Smooth muscle cell (in vitro differentiated cells): ENCODE measurements around the gene GPR132. TPM values are rescaled to one million over a fixed set of nuclear protein-coding genes. Genes with fewer than 3 reads are reported as not detected.

Experiments used
- DNase-seq: peaks from one replicate; lab custom pipeline; 2025; ENCODE audit not compliant: unreplicated experiment; lab: John Stamatoyannopoulos, UW
- H2AFZ ChIP-seq: fragments of 200-600 bp; sonication (generic); 2 replicates; pipeline ENCODE4 v1.6.0; 2016; ENCODE audit warnings: antibody characterized with exemption, low read depth, mild to moderate bottlenecking
- H3F3A ChIP-seq: fragments of 200-600 bp; sonication (generic); 2 replicates; pipeline ENCODE4 v1.6.0; 2017; ENCODE audit warnings: antibody characterized with exemption, low read depth
- H3K27ac ChIP-seq: fragments of 200-600 bp; sonication (generic); 2 replicates; pipeline ENCODE4 v1.5.1; 2016; ENCODE audit warnings: low read depth, mild to moderate bottlenecking
- H3K27me3 ChIP-seq: fragments of 200-600 bp; sonication (generic); 2 replicates; pipeline ENCODE4 v1.6.1; 2016; ENCODE audit warnings: low read depth, mild to moderate bottlenecking
- H3K36me3 ChIP-seq: fragments of 200-600 bp; sonication (generic); 2 replicates; pipeline ENCODE4 v1.5.1; 2016; ENCODE audit warnings: low read depth
- H3K4me1 ChIP-seq: fragments of 200-600 bp; sonication (generic); 2 replicates; pipeline ENCODE4 v1.5.1; 2016; ENCODE audit warnings: low read depth
- H3K4me2 ChIP-seq: fragments of 200-600 bp; sonication (generic); 2 replicates; pipeline ENCODE4 v1.6.0; 2016; ENCODE audit warnings: mild to moderate bottlenecking
- H3K4me3 ChIP-seq: fragments of 200-600 bp; sonication (generic); 2 replicates; pipeline ENCODE4 v1.5.1; 2016; ENCODE audit warnings: mild to moderate bottlenecking
- H3K79me2 ChIP-seq: fragments of 200-600 bp; sonication (generic); 2 replicates; pipeline ENCODE4 v1.6.0; 2016; ENCODE audit warnings: low read depth, mild to moderate bottlenecking
- H3K9ac ChIP-seq: fragments of 200-600 bp; sonication (generic); 2 replicates; pipeline ENCODE4 v1.6.0; 2016; ENCODE audit warnings: low read depth
- H3K9me3 ChIP-seq: fragments of 200-600 bp; sonication (generic); replicated peaks from 2 replicates; pipeline ENCODE4 v1.5.1; 2016; ENCODE audit warnings: low read depth
- H4K20me1 ChIP-seq: fragments of 200-600 bp; sonication (generic); 2 replicates; pipeline ENCODE4 v1.6.0; 2016; ENCODE audit warnings: low read depth
- CTCF ChIP-seq: fragments of 200-600 bp; sonication (generic); IDR thresholded peaks from 2 replicates; pipeline ENCODE4 v1.5.1; 2017; ENCODE audit warnings: borderline replicate concordance, mild to moderate bottlenecking, antibody characterized with exemption; ENCODE audit not compliant: insufficient read depth, poor library complexity, severe bottlenecking
- WGBS: methylation state at CpG from one replicate; pipeline ENCODE4 v1.1.7; 2016; ENCODE audit warnings: low lambda C conversion rate; 5-methylcytosine and 5-hydroxymethylcytosine counted together
- polyA plus RNA-seq: library from polyadenylated mRNA; unstranded; fragments of >200 nt; fragmentation: Nextera tagmentation; extraction: Ambion mirVana; gene quantifications from 2 replicates; pipeline ENCODE4 v1.2.1, GENCODE V29; 2016
- total RNA-seq: library from RNA; depleted of rRNA; stranded (reverse); fragments of >200 nt; gene quantifications from 2 replicates; pipeline ENCODE4 v1.2.3, GENCODE V29; 2014

The GPR132 gene
- total and polyA plus RNA-seq, 2 experiments from 2014 or later: 0.18 to 0.62 TPM

DNA sequence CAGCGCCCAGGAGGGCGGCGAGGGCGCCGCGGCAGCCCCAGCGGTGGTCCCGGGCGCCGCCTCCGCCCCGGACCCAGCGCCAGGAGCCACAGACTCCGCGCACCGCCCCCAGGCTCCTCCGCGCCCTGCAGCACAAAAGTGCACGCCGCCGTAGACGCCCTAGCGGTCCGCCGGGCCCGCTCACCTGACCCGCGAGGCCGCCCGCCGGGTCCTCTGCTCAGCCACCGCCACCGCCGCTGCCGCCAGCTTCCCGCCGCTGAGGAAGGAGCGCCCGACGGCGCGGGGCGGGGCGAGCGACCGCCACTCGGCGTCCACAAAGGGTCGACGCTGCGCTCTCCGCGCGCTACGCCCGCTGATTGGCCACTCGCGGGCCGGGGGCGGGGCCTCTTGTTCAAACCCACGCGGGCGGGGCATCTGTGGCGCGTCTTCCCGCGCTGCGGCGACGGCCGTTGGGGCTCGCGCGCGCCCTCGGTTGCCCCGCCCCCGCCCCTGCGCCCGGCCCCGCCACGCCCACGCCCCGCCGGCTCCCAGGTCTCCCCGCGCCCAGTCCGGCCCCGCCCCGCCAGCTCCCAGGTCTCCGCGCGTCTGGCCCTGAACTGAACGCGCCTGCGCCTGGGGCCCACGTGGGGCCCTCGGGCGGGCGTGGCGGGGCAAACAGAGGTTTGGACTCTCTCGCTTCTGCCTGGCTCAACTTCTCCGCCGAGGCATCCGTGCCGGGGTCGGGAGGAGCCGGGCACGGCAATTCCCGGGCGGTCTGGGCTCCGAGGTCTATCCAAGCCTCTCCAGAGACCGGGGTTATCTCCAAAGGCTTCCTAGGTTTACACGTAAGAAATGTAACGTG lies 44.2 kb downstream of the GPR132 start, which contains the start of gene CDCA4:
CDCA4 (minus strand) TSS at position 269 of the 841 bp plus-strand sequence. CDS start 9,154 bp downstream, outside the sequence.
- peaks cover 30% of the 10 kb centered on the region for H3F3A ChIP-seq
- peak within 1 kb of the TSS; percentile 88 for H3K9ac ChIP-seq
- H3K9me3 ChIP-seq: no peaks in the 10 kb centered on the region
- peaks cover 39% of the 10 kb centered on the region for H4K20me1 ChIP-seq
- peak within 1 kb of the TSS; percentile 100 for H3K4me2 ChIP-seq
- peak within 1 kb of the TSS; percentile 90 for H3K4me3 ChIP-seq
- peaks cover 50% of the 10 kb centered on the region for H3K79me2 ChIP-seq
- no peaks in the 10 kb centered on the region for H3K27me3 ChIP-seq
- H3K36me3 ChIP-seq: no peaks in the 10 kb centered on the region
- peak within 1 kb of the TSS; percentile 87 for H3K27ac ChIP-seq
- DNase-seq: peak; percentile 95
- H3K4me1 ChIP-seq: peaks cover 33% of the 10 kb centered on the region
- H2AFZ ChIP-seq: peak within 1 kb of the TSS; percentile 81
- 2% methylated on average over 64 of the region's 115 CpGs for WGBS
- no peak for TF ChIP-seq CTCF

DNA sequence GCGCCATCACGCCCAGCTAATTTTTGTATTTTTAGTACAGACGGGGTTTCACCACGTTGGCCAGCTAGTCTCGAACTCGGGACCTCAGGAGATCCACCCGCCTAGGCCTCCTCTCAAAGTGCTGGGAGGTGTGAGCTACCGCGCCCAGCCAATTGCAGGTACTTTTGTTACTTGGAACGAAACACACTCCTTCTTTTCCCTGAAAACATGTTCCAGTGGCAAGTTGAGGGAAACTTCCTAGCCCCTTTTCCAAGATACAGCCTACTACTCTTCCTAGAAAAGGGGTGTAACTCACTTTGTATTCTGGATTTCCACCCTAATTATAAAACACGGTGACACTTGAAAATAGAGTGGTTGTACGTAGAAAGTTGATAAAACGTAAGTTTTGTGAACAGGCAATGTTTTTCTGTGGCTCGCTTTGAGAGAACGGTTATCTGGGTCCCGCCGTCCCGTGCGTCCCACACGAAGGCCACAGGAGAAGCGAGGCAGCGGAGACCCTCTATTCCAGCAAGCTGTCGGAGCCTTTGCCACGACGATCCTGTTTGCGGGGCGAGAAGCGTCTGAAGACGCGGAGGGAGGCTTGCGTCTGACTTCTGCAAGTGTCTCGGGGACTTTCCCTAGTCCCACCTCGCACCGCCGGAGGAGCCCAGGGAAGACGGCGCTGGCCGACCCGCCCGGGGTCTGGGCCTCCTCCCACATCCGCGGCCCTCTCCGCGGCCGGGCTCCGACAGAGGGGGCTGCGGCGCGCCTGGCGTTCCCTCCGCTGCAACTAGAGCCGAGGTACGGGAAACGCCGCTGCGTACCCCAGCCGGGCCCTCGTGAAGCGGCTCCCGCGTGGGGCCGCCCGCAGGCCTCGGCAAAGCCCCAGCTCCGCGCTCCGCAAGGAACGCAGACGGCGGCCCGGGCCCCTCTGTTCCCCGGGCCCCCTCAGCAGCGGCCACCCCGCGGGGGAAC lies 45.1 kb downstream of the GPR132 start:
- Histone ChIP-seq H3K79me2 (peaks cover 59% of the 10 kb centered on the region), H3K4me1 (peaks cover 34% of the 10 kb centered on the region), H3K4me3 (peak overlapping the region; percentile 90), H3K27ac (peak overlapping the region; percentile 81), H3K27me3 (no peaks in the 10 kb centered on the region), H3K9me3 (no peaks in the 10 kb centered on the region), H3K36me3 (no peaks in the 10 kb centered on the region), H3F3A (peaks cover 30% of the 10 kb centered on the region), H2AFZ (peak overlapping the region; percentile 57), H3K9ac (peak overlapping the region; percentile 88), H3K4me2 (peak overlapping the region; percentile 87), H4K20me1 (peaks cover 48% of the 10 kb centered on the region)
- peak; percentile 43 for DNase-seq
- no peak for TF ChIP-seq CTCF
- WGBS: 4% methylated on average over 48 of the region's 75 CpGs

- Histone ChIP-seq H3K36me3 (no peaks in the 10 kb centered on the region), H3F3A (peaks cover 19% of the 10 kb centered on the region), H2AFZ (no peak overlapping the region), H3K4me2 (peak overlapping the region; percentile 33), H3K27me3 (no peaks in the 10 kb centered on the region), H4K20me1 (peaks cover 65% of the 10 kb centered on the region), H3K9ac (no peak overlapping the region), H3K27ac (no peak overlapping the region), H3K9me3 (no peaks in the 10 kb centered on the region), H3K4me1 (peaks cover 34% of the 10 kb centered on the region), H3K4me3 (no peak overlapping the region), H3K79me2 (peaks cover 76% of the 10 kb centered on the region)
- no peak for TF ChIP-seq CTCF
- 87% methylated on average over 4 of the region's 4 CpGs for WGBS
- no peak for DNase-seq
Measured at GRCh38 chr14:105018414-105018813, 46.8 kb downstream of the GPR132 start.
